ENCODE results near the gene EML1.

Gene EML1

GRCh38 chr14:99793213-99794150 is at the start of gene EML1:
Gene EML1 (plus strand): TSS chr14:99793413. CDS start chr14:99793477, 64 bp downstream.
- DNase-seq (ENCODE audit: low spot score), result peak; percentile 51

- no peak for DNase-seq (ENCODE audit: low spot score)
Observed at GRCh38 chr14:99744199-99744872, 48.9 kb upstream of the EML1 start.

- no peak for DNase-seq (ENCODE audit: low spot score)
Observed at GRCh38 chr14:99744873-99745224, 48.4 kb upstream of the EML1 start.

- DNase-seq (ENCODE audit: low spot score), result no peak
Observed at GRCh38 chr14:99745307-99745951, 47.8 kb upstream of the EML1 start.

- DNase-seq (ENCODE audit: low spot score), result no peak
Observed at GRCh38 chr14:99747167-99747566, 46.0 kb upstream of the EML1 start.

- no peak for DNase-seq (ENCODE audit: low spot score)
Observed at GRCh38 chr14:99747582-99748330, 45.5 kb upstream of the EML1 start.

- no peak for DNase-seq (ENCODE audit: low spot score)
Observed at GRCh38 chr14:99748529-99748928, 44.7 kb upstream of the EML1 start.

GRCh38 chr14:99749142-99749541 is 44.1 kb upstream of the EML1 start:
- DNase-seq (ENCODE audit: low spot score), result no peak

- DNase-seq (ENCODE audit: low spot score), result no peak
Observed at GRCh38 chr14:99749763-99750715, 43.2 kb upstream of the EML1 start.

GRCh38 chr14:99750746-99751450 is 42.3 kb upstream of the EML1 start:
- DNase-seq (ENCODE audit: low spot score), result no peak

- no peak for DNase-seq (ENCODE audit: low spot score)
Observed at GRCh38 chr14:99751539-99752485, 41.4 kb upstream of the EML1 start.

- no peak for DNase-seq (ENCODE audit: low spot score)
Observed at GRCh38 chr14:99752486-99753121, 40.6 kb upstream of the EML1 start.

GRCh38 chr14:99753225-99754140 is 39.7 kb upstream of the EML1 start:
- DNase-seq (ENCODE audit: low spot score), result no peak

GRCh38 chr14:99754141-99755067 is 38.8 kb upstream of the EML1 start:
- DNase-seq (ENCODE audit: low spot score), result no peak

GRCh38 chr14:99755068-99755405 is 38.2 kb upstream of the EML1 start:
- no peak for DNase-seq (ENCODE audit: low spot score)

Measured in pons (tissue), 1 donor.